SKM-1 treated with dmso at 0.1 percent for 144 hours (cell line): ENCODE results near the gene ISYNA1.

Experiments
- DNase-seq: peaks from one replicate; lab custom pipeline; 2025; ENCODE audit not compliant: unreplicated experiment; lab: John Stamatoyannopoulos, UW

ISYNA1 gene

DNA sequence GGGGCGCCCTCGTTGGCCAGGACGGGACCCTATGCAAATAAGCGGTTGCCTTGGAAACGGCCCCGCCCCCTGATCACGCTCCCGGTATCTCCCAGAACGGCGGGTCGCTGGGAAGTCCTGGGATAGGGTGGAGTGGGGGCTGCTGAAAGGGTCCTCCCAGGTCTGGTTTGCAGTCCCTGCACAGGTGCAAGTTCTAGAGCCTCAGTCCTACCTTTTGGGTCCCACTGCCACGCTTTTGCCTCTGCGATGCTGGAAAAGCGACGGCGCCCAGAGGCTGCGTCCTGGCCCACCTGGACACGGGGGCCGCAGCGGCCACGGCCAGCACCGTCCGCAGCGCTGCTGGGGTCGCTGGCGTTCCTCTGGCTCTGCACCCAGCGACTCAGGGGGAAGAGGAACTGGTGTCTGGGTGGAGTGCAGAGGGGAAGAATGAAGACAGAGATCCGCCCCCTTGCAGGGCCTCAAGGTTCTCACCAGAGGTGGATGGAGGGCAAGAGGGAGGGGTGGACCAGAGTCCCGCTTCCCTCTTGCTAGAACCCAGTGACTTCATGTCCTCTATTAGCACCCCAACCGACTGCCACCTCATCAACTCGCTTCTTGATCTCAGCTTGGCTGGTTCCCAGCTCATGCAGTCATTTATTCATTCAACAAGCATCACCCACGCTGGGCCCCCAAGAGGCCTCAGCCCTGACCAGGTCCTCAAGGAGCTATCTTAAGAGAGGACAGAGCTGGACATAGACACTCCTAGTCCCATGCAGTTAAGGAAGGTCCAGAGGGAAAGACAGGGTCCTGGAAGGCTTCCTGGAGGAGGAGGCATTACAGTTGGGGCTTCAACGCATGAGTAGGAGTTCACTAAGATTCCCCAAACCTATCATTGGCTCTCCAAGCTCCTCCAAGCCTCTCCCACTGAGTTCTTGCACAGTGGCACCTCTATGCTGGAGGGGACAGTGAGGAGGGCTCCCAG lies 40.4 kb downstream of the ISYNA1 start, which contains the start of gene LRRC25:
TSS of gene LRRC25 (minus strand) at position 381 of the 961 bp plus-strand sequence. CDS start 659 bp downstream, outside the sequence.
- DNase-seq = peak; percentile 97

DNA sequence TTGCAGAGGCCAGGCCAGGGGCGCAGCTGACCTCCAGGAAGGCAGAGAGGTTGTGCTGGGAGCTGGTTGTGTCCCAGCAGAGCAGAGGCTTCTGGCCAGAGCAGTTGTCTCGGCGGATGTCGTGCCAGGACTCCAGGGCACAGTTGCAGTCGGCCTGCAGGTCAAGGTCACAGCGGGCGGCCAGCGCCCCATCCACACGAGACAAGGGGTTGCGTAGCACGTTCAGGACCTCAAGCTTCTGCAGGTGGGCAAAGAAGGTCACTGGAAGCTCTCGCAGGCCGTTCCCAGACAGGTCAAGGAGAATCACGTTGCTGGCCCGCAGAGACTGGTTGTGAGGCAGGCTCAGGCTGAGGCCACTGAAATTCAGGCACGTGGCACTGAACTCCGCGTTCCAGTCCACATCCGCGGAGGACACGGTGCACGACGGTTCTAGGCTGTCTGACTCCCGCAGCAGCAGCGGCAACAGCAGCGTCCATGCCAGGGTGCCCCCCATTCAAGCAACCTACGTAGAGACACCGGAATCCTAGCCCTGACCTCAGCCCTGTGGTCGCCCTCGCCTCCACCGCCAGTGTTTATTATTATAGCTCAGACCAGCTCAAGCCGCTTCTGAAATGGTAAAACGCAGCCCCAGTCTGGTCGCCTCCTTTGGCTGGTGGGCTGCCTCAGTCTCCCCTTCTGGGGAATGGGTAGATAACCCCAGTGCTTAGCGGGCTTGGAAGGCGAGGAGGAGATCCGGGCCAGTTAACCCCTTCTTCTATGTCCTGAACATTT lies 41.3 kb downstream of the ISYNA1 start:
- no peak for DNase-seq

DNA sequence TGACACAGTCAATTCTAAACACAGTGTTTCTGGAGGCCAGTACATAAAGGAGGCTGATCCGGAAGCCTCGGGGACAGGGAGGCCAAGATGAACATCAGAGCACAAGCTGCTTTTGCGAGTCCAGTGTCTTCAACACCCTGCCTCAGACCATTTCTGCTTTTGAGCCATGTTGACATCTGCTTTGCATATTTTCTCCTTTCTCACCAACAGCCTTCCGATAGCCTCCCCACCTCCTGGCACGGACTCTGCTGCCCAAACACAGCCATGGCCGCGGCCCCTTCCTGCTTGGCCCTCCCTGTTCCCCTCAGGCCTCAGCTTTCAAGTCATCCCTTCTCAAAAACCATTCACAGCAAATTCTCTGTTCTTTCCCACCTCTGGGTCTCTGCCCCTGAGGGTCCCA lies 44.1 kb downstream of the ISYNA1 start:
- no peak for DNase-seq

DNA sequence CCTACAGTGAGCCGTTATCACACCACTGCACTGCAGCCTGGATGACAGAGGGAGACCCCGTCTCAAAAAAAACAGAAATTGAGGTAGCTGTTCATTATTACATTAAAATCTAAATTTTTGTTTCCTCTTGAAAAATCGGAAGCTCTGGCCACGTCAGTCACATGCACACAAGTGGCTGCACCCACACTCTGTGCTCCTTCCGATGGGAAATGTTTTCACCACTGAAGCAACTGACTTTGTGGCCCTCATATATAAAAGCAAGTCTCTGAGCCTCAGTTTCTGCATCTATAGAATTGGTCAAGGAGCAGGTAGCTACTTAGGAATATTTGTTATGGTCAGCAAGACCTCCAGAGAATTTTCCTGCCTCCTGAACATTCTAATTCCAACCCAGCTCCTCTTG lies 45.0 kb downstream of the ISYNA1 start:
- no peak for DNase-seq

DNA sequence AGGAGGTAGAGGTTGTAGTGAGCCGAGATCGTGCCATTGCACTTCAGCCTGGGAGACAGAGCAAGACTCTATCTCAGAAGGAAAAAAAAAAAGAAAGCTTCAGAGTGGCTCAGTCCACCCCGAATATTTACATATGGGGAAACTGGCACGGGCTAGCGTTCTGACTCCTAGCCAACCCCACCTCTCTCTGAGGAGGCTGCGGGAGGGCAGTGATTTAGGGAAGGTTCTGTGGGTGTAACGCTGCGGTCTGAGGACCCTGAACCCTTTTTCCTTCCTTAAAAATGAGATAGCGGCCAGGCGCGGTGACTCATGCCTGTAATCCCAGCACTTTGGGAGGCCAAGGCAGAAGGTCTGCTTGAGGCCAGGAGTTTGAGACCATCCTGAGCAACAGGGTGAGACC lies 45.5 kb downstream of the ISYNA1 start:
- DNase-seq = peak; percentile 74

DNA sequence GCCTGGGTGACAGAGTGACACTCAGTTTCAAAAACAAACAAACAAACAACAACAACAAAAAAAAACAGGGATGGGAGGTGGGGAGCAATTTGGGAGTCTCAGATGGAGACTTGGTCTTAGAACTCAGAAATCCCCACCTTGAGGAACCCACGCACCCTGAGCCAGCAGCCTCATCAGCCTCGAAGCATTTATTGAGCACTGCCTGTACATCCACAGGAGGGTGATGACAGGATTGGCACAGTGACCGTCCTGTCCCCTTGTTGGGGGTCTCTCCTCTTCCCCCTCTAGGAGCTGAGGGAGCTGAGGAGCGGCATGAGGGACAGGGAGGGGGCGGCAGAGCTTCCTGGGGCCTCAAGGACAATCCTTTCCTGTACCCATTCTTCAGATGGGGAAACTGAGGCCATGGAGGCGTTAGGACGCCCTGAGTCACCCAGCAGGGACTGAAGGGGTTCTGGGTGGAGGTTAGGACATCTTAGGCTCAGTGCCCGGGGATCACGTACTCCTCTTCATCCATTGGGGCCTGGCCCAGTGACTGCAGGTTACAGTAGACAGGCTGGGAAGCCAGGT lies 46.3 kb downstream of the ISYNA1 start:
- DNase-seq = no peak

DNA sequence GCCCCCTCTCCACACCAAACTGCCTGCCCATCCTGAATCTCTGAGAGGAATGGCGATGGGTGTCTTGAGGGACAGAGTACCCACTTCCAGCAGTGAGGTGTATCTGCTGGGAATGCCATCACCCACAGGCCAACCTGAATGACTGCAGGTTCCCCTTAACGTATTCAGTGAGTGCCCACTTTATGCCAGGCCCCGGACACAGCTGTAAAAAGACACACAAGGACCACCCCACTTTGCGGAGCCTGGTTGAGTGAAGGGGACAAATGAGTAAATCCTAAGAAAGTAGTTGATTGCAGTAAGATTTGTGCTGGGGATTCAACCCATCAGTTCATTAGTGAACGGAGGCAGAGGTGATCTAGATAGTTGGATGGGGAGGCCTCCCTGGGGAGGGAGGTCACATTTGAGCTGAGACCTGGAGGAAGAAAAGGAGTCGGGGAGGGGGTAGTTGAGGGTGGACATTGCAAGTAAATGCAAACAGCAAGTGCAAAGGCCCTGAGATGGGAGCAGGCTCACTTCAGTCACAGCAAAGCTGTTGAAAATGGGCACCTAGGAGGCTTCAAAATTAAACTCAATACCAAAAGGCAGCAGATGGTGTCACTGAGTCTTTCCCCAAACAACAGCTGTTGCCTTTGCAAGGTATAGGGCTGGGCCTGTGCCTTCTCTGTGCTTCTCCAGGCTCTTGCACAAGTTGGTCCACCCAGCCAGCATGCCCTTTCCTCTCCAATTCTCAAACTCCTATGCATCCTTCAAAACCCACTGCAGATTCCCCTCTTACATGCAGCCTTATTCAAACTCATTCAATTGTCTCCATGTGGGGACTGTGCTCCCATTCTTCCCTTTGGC lies 47.6 kb downstream of the ISYNA1 start:
- DNase-seq = no peak

DNA sequence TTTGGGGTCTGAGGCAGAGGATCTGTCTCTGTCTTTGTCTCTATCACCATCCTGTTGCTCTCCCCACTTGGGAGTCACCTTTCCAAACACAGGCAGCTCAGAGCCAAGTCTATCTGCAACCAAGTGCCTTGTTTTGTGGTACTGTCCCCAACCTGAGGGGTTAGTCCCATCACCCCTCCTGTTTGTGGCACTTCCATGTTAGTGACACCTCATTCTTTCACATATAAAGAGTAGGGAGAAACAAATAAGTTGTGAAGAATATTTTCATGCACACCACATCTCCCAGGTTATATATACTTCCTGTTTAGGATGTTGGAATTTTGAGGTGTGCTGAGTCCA lies 48.2 kb downstream of the ISYNA1 start:
- DNase-seq = no peak

DNA sequence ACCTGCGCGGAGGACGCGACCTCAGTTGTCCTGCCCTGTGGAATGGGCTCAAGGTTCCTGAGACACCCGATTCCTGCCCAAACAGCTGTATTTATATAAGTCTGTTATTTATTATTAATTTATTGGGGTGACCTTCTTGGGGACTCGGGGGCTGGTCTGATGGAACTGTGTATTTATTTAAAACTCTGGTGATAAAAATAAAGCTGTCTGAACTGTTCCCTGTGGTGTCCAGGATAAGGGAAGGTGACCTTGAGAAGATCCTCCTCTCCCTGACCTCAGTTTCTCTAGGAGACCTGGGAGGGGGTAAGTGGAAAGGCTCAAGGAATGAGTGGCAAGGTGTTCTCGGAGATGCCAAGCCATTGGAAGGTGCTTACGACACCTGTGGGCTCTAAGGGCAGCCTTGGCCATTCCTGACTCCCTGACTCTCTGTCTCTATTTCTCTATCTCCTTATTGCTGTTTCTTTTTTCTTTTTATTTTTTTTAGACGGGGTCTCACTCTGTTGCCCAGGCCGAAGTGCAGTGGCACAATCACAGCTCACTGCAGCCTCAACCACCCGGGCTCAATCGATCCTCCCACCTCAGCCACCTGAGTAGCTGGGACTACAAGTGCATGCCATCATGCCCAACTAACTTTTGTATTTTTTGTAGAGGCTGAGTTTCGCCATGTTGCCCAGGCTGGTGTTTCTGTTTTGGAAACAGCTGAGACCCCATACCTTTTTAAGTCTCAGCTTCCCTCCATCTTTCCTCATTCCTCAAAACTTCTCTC lies 48.8 kb downstream of the ISYNA1 start:
- DNase-seq = no peak

DNA sequence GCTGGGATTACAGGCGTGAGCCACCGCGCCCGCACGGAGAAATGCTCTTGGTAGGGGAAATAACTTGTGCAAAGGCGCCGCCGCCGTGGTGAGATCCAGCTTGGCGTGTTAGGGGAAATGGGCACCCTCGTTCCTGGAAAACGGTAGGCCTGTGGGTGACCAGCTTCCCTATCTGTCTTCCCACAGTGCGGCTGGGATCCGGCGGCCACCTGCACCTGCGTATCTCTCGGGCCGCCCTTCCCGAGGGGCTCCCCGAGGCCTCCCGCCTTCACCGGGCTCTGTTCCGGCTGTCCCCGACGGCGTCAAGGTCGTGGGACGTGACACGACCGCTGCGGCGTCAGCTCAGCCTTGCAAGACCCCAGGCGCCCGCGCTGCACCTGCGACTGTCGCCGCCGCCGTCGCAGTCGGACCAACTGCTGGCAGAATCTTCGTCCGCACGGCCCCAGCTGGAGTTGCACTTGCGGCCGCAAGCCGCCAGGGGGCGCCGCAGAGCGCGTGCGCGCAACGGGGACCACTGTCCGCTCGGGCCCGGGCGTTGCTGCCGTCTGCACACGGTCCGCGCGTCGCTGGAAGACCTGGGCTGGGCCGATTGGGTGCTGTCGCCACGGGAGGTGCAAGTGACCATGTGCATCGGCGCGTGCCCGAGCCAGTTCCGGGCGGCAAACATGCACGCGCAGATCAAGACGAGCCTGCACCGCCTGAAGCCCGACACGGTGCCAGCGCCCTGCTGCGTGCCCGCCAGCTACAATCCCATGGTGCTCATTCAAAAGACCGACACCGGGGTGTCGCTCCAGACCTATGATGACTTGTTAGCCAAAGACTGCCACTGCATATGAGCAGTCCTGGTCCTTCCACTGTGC lies 49.6 kb downstream of the ISYNA1 start:
- DNase-seq = peak; percentile 32

DNA sequence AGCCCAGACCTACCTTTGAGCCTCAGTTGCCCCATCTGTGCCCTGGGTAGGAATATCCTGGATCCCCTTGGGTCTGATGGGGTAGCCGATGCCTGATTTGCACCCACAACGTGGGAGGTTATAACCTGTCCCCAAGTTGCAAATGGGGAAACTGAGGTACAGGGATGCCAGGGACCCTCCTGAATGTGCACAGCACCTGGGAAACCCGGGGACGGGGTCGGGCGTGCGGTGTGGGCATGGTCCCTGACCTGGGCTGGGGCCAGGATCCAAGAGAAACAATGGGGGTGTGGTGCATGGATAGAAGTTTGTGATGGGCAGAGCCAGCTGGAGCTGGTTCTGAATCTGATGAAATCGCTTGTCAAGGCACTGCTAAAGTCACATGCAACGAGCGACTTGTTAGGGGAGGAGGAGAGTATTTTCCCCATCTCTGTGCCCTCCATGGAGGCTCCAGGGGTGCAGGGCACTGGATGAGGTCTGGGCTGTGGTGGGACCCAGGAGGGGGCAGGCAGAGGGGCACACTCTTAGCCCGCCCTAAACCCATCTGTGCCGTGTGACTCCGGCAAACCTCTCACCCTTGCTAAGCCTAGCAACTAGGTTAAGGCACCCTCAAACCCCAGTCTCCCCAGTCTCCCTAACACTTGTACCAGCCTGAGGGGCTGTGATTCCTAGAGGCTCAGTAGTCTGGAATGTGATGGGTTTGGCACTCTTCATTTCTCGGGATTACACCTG lies 51.2 kb downstream of the ISYNA1 start:
- no peak for DNase-seq

DNA sequence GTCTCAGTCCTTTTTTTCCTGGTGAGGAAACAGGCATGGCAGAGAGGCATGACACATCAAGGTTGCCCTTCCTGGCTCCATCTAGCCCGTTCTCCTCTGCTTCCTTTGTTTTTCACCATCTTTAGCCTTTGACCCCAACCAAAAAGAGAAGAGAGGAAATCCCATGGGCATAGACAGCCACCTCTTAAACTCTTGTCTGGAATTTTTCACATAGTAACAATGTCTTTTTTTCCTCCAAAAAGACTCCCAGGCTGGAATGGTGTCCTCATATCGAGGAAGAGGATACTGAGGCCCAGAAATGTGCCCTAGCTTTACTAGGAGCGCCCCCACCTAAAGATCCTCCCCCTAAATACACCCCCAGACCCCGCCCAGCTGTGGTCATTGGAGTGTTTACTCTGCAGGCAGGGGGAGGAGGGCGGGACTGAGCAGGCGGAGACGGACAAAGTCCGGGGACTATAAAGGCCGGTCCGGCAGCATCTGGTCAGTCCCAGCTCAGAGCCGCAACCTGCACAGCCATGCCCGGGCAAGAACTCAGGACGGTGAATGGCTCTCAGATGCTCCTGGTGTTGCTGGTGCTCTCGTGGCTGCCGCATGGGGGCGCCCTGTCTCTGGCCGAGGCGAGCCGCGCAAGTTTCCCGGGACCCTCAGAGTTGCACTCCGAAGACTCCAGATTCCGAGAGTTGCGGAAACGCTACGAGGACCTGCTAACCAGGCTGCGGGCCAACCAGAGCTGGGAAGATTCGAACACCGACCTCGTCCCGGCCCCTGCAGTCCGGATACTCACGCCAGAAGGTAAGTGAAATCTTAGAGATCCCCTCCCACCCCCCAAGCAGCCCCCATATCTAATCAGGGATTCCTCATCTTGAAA lies 52.0 kb downstream of the ISYNA1 start, which contains the start of gene GDF15:
TSS of gene GDF15 (plus strand) at position 484 of the 868 bp plus-strand sequence. CDS start at position 516, 32 bp downstream.
- peak; percentile 43 for DNase-seq

DNA sequence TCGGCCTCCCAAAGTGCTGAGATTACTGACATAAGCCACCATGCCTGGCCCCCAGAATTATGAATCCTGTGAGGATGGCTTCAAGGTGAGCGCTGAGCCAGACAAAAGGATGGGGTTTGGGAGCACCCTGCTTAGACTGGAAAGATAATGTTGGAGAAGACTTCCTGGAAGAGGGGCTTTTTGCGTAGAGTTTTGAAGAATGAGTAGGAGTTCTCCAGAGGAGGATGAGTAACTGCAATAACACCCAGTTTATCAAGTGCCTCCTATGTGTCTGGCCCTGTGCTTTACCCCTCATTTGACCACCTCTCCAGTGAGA lies 52.6 kb downstream of the ISYNA1 start:
- no peak for DNase-seq

DNA sequence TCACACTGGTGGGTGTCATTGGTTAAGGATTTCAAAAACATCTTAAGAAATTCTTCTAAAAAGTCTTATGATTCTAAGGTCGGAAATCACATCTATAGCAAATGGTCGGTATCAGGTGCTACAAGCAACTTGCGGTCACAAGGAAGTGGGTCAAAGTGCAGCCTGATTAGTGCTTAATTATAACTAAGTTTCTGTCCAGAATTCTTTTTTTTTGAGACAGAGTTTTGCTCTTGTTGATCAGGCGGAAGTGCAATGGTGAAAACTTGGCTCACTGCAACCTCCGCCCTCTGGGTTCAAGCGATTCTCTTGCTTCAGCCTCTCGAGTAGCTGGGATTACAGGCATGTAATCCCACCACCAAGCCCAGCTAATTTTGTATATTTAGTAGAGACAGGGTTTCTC lies 53.2 kb downstream of the ISYNA1 start:
- no peak for DNase-seq
